NCI-H1930 (cell line): Measurements from ENCODE around the gene SLC22A31.

Experiments
- DNase-seq, 2 experiments: peaks; one replicate each; lab custom pipeline; 2025; lab: John Stamatoyannopoulos, UW

Gene SLC22A31

GRCh38 chr16:89149386-89149785, 51.0 kb downstream of the SLC22A31 start:
- no peak for DNase-seq

DNA sequence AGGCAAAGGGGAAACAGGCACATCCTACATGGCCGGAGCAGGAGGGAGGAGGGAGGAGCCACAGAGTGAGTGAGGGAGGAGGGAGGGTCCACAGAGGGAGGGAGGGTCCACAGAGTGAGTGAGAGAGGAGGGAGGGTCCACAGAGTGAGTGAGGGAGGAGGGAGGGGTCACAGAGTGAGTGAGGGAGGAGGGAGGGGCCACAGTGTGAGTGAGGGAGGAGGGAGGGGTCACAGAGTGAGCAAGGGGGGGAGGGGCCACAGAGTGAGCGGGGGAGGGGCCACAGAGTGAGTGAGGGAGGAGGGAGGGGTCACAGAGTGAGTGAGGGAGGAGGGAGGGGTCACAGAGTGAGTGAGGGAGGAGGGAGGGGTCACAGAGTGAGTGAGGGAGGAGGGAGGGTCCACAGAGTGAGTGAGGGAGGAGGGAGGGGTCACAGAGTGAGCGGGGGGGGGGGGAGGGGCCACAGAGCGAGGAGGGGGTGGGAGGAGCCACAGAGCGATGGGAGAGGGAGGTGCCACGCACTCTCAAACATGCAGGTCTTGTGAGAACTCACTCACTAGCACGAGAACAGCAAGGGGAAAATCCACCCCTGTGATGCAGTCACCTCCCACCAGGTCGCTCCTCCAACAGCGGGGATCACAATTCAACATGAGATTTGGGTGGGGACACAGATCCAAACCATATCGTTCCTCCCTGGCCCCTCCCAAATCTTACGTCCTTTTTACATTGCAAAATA, 53.1 kb downstream of the SLC22A31 start:
- DNase-seq: no peak

GRCh38 chr16:89146211-89147005, 53.9 kb downstream of the SLC22A31 start:
- no peak for DNase-seq
